Measurements from ENCODE around the gene DAB2.
"Not testable (repeated sequence)": the region's sequence is repeated elsewhere in the genome, so short reads cannot be mapped to it uniquely, and the experiment has no call there.

Gene DAB2

GRCh38 chr5:39373791-39374190 is 51.0 kb downstream of the DAB2 start:
- DNase-seq: no peak

- DNase-seq: no peak
Measured at GRCh38 chr5:39371367-39371635, 53.5 kb downstream of the DAB2 start.

- DNase-seq: no peak
Measured at GRCh38 chr5:39370555-39371366, 54.0 kb downstream of the DAB2 start.

- DNase-seq: no peak
Measured at GRCh38 chr5:39369123-39369815, 55.5 kb downstream of the DAB2 start.

GRCh38 chr5:39368116-39368515 is 56.7 kb downstream of the DAB2 start:
- DNase-seq: no peak

- DNase-seq: no peak
Measured at GRCh38 chr5:39367711-39368110, 57.1 kb downstream of the DAB2 start.

GRCh38 chr5:39364367-39364766 is 60.4 kb downstream of the DAB2 start, which contains the start of gene C9:
C9 (minus strand) TSS chr5:39364495; CDS start chr5:39364464, 31 bp downstream.
- no peak for DNase-seq

GRCh38 chr5:39363217-39363616 is 61.6 kb downstream of the DAB2 start:
- DNase-seq: no peak

GRCh38 chr5:39362646-39363045 is 62.1 kb downstream of the DAB2 start:
- no peak for DNase-seq

GRCh38 chr5:39361306-39361705 is 63.5 kb downstream of the DAB2 start:
- no peak for DNase-seq

- no peak for DNase-seq
Measured at GRCh38 chr5:39360471-39361111, 64.2 kb downstream of the DAB2 start.

- no peak for DNase-seq
Measured at GRCh38 chr5:39356263-39356662, 68.5 kb downstream of the DAB2 start.

- no peak for DNase-seq
Measured at GRCh38 chr5:39355324-39355723, 69.5 kb downstream of the DAB2 start.

- no peak for DNase-seq
Measured at GRCh38 chr5:39353717-39354399, 70.9 kb downstream of the DAB2 start.

- no peak for DNase-seq
Measured at GRCh38 chr5:39352951-39353350, 71.8 kb downstream of the DAB2 start.

GRCh38 chr5:39352170-39352569 is 72.6 kb downstream of the DAB2 start:
- DNase-seq: no peak

GRCh38 chr5:39349484-39349883 is 75.3 kb downstream of the DAB2 start:
- DNase-seq: no peak

GRCh38 chr5:39342460-39342859 is 82.3 kb downstream of the DAB2 start:
- no peak for DNase-seq

GRCh38 chr5:39341896-39342295 is 82.9 kb downstream of the DAB2 start:
- no peak for DNase-seq

GRCh38 chr5:39340506-39340905 is 84.3 kb downstream of the DAB2 start:
- DNase-seq: no peak

GRCh38 chr5:39337252-39337915 is 87.4 kb downstream of the DAB2 start:
- DNase-seq: no peak

- not testable (repeated sequence) for DNase-seq
Measured at GRCh38 chr5:39334296-39334695, 90.5 kb downstream of the DAB2 start.

- DNase-seq: no peak
Measured at GRCh38 chr5:39333104-39333503, 91.7 kb downstream of the DAB2 start.
